K562 (cell line): Measurements from ENCODE around the gene METAP1.

ENCODE experiments used
- ATF1 ChIP-seq, 2 experiments: fragments of 450-650 bp in 1 of 2; IDR thresholded peaks; 2 replicates each; pipeline ENCODE4 v1.6.1; 2016; ENCODE audit warnings: missing compliant biosample characterization in 1 of 2, missing genetic modification characterization in 1 of 2
- ELF1 ChIP-seq: fragments of 200-800 bp; sonication (Bioruptor generic); IDR thresholded peaks from 2 replicates; pipeline ENCODE4 v1.6.1; 2016; ENCODE audit warnings: missing genetic modification characterization, missing compliant biosample characterization
- FOXJ3 ChIP-seq: sonication (generic); formaldehyde crosslinking; IDR thresholded peaks from 2 replicates; pipeline ENCODE4 v1.4.0; 2020; ENCODE audit warnings: mild to moderate bottlenecking, missing genetic modification reagents
- POLR2A ChIP-seq: fragments of 450-650 bp; conservative IDR thresholded peaks from 2 replicates; pipeline ENCODE4 v1.6.1; 2016
- ZFP30 ChIP-seq: fragments of 250-450 bp; sonication (Bioruptor Pico); IDR thresholded peaks from 2 replicates; pipeline ENCODE4 v1.8.0; 2022; ENCODE audit warnings: moderate library complexity, mild to moderate bottlenecking, inconsistent platforms, borderline replicate concordance
- ZNF133 ChIP-seq: fragments of 250-450 bp; sonication (Bioruptor Pico); IDR thresholded peaks from 2 replicates; pipeline ENCODE4 v1.4.0; 2020; ENCODE audit warnings: mild to moderate bottlenecking
- TF ChIP-seq, protein P1 (sequence below), 3 experiments: IDR thresholded peaks in 2 of 3; conservative IDR thresholded peaks in 1 of 3; 2 replicates each; pipeline ENCODE4 v1.5.1; 2011 to 2012; ENCODE audit warnings: low read length in 3 of 3, mild to moderate bottlenecking in 3 of 3, control low read depth in 2 of 3, improper control_type of control experiment in 1 of 3, inconsistent platforms in 1 of 3, low read depth in 1 of 3, mixed read lengths in 1 of 3, moderate library complexity in 1 of 3; ENCODE audit not compliant: insufficient read depth in 2 of 3

DNA sequence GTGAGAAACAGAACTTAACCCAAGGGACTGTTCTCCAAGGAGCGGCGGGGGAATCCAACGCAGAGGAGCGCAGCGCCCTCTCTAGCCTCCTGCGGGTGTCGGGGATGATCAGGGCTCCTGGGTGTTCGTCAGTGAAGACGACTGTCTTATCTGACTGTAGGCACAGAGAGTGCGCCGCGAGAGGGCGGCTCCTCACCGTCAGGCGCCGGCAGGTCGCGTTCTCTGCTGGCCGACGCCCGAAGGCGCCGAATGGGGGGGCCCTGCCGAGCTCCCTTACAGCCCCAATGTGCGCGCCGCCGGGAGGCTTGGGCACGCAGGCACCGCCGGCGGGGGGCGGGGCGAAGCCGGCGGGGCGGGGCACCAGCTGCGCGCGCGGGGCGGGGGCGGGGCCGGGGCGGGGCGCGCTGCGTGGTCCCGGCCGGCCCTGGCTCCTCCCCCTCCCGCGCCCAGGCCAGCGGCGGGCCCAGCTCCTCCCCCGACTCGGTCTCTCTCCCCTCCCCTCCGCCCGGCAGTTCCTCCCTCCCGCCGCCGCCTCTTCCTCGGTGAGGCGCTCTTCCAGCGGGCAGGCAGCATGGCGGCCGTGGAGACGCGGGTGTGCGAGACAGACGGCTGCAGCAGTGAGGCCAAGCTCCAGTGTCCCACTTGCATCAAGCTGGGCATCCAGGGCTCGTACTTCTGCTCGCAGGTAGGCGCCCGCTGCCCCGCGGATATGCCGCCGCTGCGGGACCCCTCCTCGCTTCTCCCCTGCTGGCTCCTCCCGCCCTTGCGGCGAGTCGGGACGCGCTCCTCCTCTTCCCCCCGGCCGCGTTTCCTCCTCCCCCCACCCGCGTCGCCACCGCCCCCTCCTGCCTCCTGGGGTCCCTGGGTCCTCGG lies at the start of gene METAP1:
- TF ChIP-seq POLR2A (peak; percentile 95), ELF1 (tag) (no peak), ATF1 (CRISPR knock-in tag; IDR thresholded peaks at IDR 0.05) (no peak), ATF1 (tag; IDR thresholded peaks at IDR 0.05) (peak; percentile 83), ZNF133 (CRISPR knock-in tag) (no peak), ZFP30 (CRISPR knock-in tag) (no peak), FOXJ3 (no peak)
- TF ChIP-seq, protein P1, sequence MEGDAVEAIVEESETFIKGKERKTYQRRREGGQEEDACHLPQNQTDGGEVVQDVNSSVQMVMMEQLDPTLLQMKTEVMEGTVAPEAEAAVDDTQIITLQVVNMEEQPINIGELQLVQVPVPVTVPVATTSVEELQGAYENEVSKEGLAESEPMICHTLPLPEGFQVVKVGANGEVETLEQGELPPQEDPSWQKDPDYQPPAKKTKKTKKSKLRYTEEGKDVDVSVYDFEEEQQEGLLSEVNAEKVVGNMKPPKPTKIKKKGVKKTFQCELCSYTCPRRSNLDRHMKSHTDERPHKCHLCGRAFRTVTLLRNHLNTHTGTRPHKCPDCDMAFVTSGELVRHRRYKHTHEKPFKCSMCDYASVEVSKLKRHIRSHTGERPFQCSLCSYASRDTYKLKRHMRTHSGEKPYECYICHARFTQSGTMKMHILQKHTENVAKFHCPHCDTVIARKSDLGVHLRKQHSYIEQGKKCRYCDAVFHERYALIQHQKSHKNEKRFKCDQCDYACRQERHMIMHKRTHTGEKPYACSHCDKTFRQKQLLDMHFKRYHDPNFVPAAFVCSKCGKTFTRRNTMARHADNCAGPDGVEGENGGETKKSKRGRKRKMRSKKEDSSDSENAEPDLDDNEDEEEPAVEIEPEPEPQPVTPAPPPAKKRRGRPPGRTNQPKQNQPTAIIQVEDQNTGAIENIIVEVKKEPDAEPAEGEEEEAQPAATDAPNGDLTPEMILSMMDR (IDR thresholded peaks at IDR 0.05 in 2 of 3, conservative IDR thresholded peaks at IDR 0.05 in 1 of 3; ENCODE audit: insufficient read depth in 2 of 3, low read depth in 1 of 3, low read length in 3 of 3): peak; percentile 85 to 99 (median 98)
